Activated naive CD4-positive, alpha-beta T cell treated with anti-CD3 and anti-CD28 coated beads, Interleukin-2, amount 50 U/mL, for 72 hours (primary cell): ENCODE results near the gene MAST3. TPM values are rescaled to one million over a fixed set of nuclear protein-coding genes. Genes with fewer than 3 reads are reported as not detected.

ENCODE experiments used
- ATAC-seq, 2 donors: fragments of 150-1000 bp; cut with Tn5 transposase; 2 replicates each; pipeline ENCODE4 v1.10.0; 2021; ENCODE audit warnings: mild to moderate bottlenecking in 2 of 2, moderate library complexity in 2 of 2
- DNase-seq, 2 donors: peaks; one replicate each; pipeline ENCODE4 v3.0.0; 2021 to 2022; ENCODE audit warnings: low spot score in 2 of 2
- H3K27ac Mint-ChIP-seq, 2 donors: one replicate each; pipeline ENCODE4 v1.8.0; 2022; ENCODE audit warnings: mild to moderate bottlenecking in 2 of 2, mixed read lengths in 2 of 2
- H3K36me3 Mint-ChIP-seq, 2 donors: one replicate each; pipeline ENCODE4 v1.8.0; 2022; ENCODE audit warnings: mixed read lengths in 2 of 2
- H3K9me3 Mint-ChIP-seq, 2 donors: one replicate each; pipeline ENCODE4 v1.8.0; 2022; ENCODE audit warnings: mixed read lengths in 2 of 2
- total RNA-seq, 2 donors: library from RNA; stranded (reverse); gene quantifications; one replicate each; pipeline ENCODE4 v1.2.3, GENCODE V29; 2022

The MAST3 gene
- total RNA-seq, 2 donors from 2014 or later = 19.5 to 54.6 TPM

- no peaks in the 10 kb centered on the region for H3K9me3 Mint-ChIP-seq
Measured at GRCh38 chr19:18173572-18174288, 76.2 kb downstream of the MAST3 start, which contains the start of gene IFI30. Gene IFI30, plus strand, starts transcription at chr19:18173813. Its CDS starts 29 bp downstream, at chr19:18173842.

GRCh38 chr19:18174983-18175382 lies 77.4 kb downstream of the MAST3 start:
- Mint-ChIP-seq H3K36me3 (peaks cover 0 to 19% of the 10 kb centered on the region in 2 donors), H3K27ac (peak overlapping the region in 1 of 2 donors; percentile 92), H3K9me3 (no peaks in the 10 kb centered on the region)
- ATAC-seq (no peak), DNase-seq (no peak)

More at GRCh38 chr19:18173572-18174288, 76.2 kb downstream of the MAST3 start, which contains the start of gene IFI30:
- H3K36me3 Mint-ChIP-seq = peaks cover 0 to 19% of the 10 kb centered on the region in 2 donors
- H3K27ac Mint-ChIP-seq = peak within 1 kb of the TSS; percentile 74 to 92
- ATAC-seq = peak; percentile 80 to 89
- peak; percentile 77 to 80 for DNase-seq

DNA sequence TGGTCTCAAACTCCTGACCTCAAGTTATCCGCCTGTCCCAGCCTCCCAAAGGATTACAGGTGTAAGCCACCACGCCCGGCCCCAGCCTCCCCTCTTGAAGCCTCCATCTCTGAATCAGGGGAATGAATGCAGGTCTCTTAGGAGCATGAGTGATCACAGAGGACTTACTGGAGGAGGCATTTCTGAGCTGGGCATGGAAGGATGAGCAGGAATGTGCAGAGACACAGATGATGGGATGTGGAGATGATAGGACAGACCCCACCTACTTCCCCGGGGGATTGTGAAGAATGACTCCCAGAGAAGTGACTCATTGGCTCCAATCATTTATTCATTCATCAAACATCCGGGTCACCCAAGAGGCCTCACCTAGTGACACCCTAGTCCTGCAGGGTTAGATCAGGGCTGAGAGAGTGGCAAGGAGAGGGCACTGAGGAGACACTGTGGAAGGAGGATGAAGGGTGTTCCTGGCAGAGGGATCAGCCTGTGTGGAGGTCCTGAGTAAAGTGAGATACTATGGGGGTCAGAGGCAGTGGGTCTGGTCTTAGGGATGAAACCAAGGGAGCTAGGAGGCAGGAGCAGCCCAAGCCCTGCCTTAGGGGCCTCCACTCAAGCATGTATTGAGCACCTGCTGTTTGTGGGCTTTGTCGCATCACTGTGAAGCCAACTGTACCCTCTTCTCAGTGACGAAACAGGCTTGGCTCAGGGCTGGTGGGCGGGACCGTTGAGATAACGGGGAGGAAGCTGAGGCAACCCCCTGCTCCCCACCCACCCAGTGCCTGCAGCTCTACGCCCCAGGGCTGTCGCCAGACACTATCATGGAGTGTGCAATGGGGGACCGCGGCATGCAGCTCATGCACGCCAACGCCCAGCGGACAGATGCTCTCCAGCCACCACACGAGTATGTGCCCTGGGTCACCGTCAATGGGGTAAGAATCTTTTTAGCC lies 79.1 kb downstream of the MAST3 start:
- DNase-seq (no peak), ATAC-seq (no peak)
- peaks cover 0 to 17% of the 10 kb centered on the region in 2 donors for H3K36me3 Mint-ChIP-seq
- H3K27ac Mint-ChIP-seq = no peak overlapping the region
- no peaks in the 10 kb centered on the region for H3K9me3 Mint-ChIP-seq

DNA sequence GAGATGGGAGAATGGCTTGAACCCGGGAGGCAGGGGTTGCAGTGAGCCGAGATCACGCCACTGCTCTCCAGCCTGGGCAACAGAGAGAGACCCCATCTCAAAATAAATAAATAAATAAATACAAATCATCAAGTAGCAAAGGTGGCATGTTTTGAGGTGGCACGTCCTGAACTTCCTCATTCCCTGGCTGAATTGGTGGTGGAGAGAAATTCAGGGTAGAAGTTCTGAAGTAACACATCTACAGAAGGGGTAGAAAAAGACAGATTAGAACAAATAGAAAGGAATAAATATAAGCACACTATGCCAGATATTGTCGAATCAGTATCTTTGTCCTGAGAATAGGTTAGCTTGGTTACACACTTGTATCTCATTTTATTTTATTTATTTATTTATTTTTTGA lies 82.4 kb downstream of the MAST3 start:
- Mint-ChIP-seq H3K9me3 (no peaks in the 10 kb centered on the region), H3K36me3 (peaks cover 0 to 7% of the 10 kb centered on the region in 2 donors), H3K27ac (no peak overlapping the region)
- ATAC-seq (no peak), DNase-seq (no peak)

DNA sequence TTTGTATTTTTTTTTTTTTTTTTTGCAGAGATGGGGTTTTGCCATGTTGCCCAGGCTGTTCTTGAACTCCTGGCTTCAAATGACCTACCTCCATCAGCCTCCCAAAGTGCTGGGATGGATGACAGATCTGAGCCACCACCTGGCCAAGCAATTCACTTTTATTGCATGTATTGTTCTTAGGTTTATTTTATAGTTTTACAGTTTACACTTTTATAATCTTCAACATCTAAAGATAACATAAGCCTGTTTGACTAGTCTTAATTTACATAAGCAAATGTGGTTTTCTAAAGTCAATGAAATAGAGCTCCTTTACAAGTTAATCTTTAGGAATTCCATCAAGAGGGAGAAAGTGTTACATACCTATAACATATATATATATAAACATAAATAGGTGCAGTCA lies 86.0 kb downstream of the MAST3 start:
- no peaks in the 10 kb centered on the region for H3K36me3 Mint-ChIP-seq
- ATAC-seq = no peak

DNA sequence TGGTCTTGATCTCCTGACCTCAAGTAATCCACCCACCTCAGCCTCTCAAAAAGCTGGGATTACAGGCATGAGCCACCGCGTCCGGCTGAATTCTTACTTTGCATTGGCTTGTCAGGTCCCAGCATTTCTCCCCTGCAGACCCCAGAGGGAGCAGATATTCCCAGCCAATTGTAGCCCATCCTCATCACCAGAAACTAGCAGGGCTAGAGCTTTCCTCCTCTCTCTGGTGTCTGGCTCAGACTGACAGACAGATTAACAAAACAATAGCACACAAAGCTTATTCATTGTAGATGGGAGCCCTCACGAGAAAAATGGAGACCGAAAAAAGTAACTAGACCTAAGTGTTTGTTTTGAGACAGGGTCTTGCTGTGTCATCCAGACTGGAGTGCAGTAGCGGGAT lies 88.0 kb downstream of the MAST3 start:
- DNase-seq = no peak
- Mint-ChIP-seq H3K9me3 (no peaks in the 10 kb centered on the region), H3K27ac (no peak overlapping the region), H3K36me3 (no peaks in the 10 kb centered on the region)
- ATAC-seq = no peak

More for the DNA sequence above, 86.0 kb downstream of the MAST3 start:
- Mint-ChIP-seq H3K27ac (no peak overlapping the region), H3K9me3 (no peaks in the 10 kb centered on the region)
- no peak for DNase-seq

DNA sequence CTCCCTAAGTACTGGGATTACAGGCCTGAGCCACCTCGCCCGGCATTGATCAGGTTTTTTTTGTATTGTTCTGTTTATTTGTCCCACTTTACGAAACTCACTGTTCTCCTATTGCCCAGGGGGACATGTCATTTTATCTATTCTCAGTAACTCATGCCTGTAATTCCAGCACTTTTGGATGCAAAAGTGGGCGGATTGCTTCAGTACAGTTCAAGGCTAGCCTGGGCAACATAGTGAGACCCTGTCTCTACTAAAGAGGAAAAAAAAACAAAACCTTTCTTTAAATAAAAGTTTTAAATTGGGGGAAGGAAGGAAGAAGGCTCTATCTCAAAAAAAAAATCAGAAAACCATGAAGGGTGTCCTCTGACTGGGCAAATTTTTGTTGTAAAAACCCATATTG lies 92.7 kb downstream of the MAST3 start:
- Mint-ChIP-seq H3K36me3 (no peaks in the 10 kb centered on the region), H3K9me3 (no peaks in the 10 kb centered on the region), H3K27ac (no peak overlapping the region)
- ATAC-seq (no peak), DNase-seq (no peak)

GRCh38 chr19:18191640-18192062 lies 94.1 kb downstream of the MAST3 start:
- Mint-ChIP-seq H3K36me3 (no peaks in the 10 kb centered on the region), H3K27ac (peak overlapping the region in 1 of 2 donors; percentile 89), H3K9me3 (no peaks in the 10 kb centered on the region)
- ATAC-seq (no peak), DNase-seq (no peak)

- Mint-ChIP-seq H3K36me3 (no peaks in the 10 kb centered on the region), H3K9me3 (no peaks in the 10 kb centered on the region), H3K27ac (peak within 1 kb of the TSS; percentile 84 to 89)
- ATAC-seq (peak; percentile 92 to 93), DNase-seq (peak; percentile 96 to 99)
Measured at GRCh38 chr19:18192673-18193387, 95.3 kb downstream of the MAST3 start, which contains the start of gene MPV17L2. Gene MPV17L2, plus strand, starts transcription at chr19:18193218. Its CDS starts 64 bp downstream, at chr19:18193282.

- H3K9me3 Mint-ChIP-seq = no peaks in the 10 kb centered on the region
- DNase-seq = peak in 1 of 2 donors; percentile 19
- peak overlapping the region; percentile 84 to 89 for H3K27ac Mint-ChIP-seq
- H3K36me3 Mint-ChIP-seq = no peaks in the 10 kb centered on the region
- ATAC-seq = no peak
Measured at GRCh38 chr19:18193388-18194180, 96.0 kb downstream of the MAST3 start.

DNA sequence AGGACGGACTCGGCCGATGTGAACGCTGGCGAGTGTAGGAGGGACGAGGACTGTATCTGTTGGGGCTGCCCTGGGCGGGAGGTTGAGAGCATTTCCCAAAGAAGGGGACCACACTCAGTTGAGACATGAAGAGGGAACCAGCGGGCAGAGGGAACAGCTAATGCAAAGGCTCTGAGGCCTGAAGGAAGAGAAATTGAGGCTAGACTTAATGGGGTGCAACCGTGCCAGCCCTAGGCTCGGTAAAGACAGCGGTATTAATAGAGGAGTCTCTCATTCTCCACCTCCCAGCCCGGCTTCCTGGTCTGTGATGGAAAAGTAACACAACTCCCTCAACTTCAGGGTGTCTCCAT lies 96.6 kb downstream of the MAST3 start:
- no peaks in the 10 kb centered on the region for H3K9me3 Mint-ChIP-seq
- H3K27ac Mint-ChIP-seq = peak overlapping the region; percentile 77 to 89
- no peaks in the 10 kb centered on the region for H3K36me3 Mint-ChIP-seq
- ATAC-seq (no peak), DNase-seq (no peak)

GRCh38 chr19:18194554-18195238 lies 97.1 kb downstream of the MAST3 start:
- peak in 1 of 2 donors; percentile 46 for DNase-seq
- H3K36me3 Mint-ChIP-seq = no peaks in the 10 kb centered on the region
- peak overlapping the region; percentile 59 to 89 for H3K27ac Mint-ChIP-seq
- H3K9me3 Mint-ChIP-seq = no peaks in the 10 kb centered on the region
- ATAC-seq = no peak

DNA sequence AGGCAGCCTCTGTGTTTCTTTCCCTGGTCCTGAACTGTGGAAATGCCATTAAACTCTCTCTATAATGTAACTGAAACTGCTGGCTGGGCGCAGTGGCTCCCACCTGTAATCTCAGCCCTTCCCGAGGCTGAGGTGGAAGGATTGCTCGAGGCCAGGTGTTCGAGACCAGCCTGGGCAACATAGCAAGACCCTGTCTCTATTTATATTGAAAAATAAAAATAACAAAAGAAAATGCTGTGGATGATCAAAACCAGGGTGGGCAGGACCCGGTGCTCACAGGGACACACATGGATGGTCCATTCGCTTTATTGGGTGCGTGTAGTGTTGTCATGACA lies 98.9 kb downstream of the MAST3 start:
- Mint-ChIP-seq H3K36me3 (no peaks in the 10 kb centered on the region), H3K27ac (no peak overlapping the region), H3K9me3 (no peaks in the 10 kb centered on the region)
- no peak for DNase-seq
- no peak for ATAC-seq

GRCh38 chr19:18197306-18197705 lies 99.7 kb downstream of the MAST3 start:
- ATAC-seq = no peak
- H3K27ac Mint-ChIP-seq = no peak overlapping the region
- H3K36me3 Mint-ChIP-seq = peaks cover 8% of the 10 kb centered on the region in 2 donors
- H3K9me3 Mint-ChIP-seq = no peaks in the 10 kb centered on the region
- no peak for DNase-seq

DNA sequence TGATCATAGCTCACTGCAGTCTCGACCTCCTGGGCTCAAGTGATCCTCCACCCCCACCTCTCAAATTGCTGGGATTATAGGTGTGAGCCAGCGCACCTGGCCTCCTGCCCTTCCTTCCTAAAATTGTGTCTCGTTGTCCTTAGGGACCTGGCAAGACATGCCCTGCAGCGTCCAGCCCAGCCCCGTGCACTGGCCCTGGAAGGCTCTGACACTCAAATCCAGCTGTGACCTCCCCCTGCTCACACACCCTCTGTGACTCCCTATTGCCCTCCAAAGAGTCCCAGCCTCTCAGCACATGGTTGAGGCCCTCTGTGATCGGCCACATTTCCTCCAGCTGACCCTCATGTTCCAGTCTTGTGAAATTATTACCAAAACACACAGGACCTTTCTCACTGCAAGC lies 100.4 kb downstream of the MAST3 start:
- Mint-ChIP-seq H3K36me3 (peaks cover 9 to 11% of the 10 kb centered on the region in 2 donors), H3K9me3 (no peaks in the 10 kb centered on the region), H3K27ac (no peak overlapping the region)
- ATAC-seq = no peak
- DNase-seq = no peak
